Stimulated activated CD8-positive, alpha-beta memory T cell treated with anti-CD3 and anti-CD28 coated beads, Interleukin-4, amount 100 ng/mL, for 4 hours (primary cell): ENCODE data around the gene CYTH4.
"Not testable (repeated sequence)": the region's sequence is repeated elsewhere in the genome, so short reads cannot be mapped to it uniquely, and the experiment has no call there.

Source experiments
- DNase-seq, 2 donors: peaks; one replicate each; pipeline ENCODE4 v3.0.0-alpha.2; 2020; ENCODE audit warnings: low read depth in 2 of 2, low spot score in 1 of 2

Gene CYTH4

DNA sequence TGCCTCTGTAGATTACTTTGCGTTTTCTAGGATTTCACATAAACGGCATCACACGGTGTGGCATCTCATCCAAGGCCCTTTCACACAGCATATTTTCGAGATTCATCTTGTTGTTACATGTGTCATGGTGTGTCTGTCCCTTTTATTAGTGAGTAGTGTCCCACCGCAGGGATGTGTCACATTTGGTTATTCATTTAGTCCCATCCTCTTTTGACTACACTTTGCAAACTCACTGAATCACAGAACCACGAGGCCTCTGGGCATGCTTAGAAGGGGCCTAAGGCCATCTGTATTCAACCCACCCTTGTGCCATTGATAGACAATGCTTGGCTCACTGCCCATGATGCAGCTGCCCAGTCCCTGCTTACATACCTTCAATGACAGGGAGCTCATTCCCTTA, 34.1 kb upstream of the CYTH4 start:
- DNase-seq: no peak

DNA sequence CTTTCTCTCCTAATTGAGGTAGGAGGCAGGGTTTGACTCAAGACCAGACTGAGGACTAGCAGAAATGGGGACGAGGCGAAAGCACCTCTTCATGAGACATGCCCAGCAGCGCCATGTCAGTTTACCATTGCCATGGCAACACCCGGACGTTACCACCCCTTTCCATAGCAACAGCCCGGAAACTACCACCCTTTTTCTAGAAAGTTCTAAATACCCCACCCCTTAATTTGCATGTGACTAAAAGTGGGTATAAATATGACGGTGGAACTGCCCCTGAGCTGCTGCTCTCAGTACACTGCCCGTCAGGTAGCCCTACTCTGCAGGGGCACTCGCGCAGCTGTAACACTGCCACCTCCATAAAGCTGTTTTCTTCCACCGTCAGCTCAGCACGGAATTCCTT, 32.3 kb upstream of the CYTH4 start:
- DNase-seq: no peak

DNA sequence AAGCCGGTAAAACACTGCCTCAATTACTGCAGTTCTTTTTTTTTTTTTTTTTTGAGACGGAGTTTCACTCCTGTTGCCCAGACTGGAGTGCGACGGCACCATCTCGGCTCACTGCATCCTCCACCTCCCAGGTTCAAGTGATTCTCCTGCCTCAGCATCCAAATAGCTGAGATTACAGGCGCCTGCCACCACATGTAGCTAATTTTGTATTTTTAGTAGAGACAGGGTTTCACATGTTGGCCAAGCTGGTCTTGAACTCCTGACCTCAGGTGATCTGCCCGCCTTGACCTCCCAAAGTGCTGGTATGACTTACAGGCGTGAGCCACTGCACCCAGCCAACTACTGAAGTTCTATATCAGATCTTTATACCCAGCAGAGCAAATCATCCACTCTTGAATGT, 30.5 kb upstream of the CYTH4 start:
- not testable (repeated sequence) for DNase-seq

DNA sequence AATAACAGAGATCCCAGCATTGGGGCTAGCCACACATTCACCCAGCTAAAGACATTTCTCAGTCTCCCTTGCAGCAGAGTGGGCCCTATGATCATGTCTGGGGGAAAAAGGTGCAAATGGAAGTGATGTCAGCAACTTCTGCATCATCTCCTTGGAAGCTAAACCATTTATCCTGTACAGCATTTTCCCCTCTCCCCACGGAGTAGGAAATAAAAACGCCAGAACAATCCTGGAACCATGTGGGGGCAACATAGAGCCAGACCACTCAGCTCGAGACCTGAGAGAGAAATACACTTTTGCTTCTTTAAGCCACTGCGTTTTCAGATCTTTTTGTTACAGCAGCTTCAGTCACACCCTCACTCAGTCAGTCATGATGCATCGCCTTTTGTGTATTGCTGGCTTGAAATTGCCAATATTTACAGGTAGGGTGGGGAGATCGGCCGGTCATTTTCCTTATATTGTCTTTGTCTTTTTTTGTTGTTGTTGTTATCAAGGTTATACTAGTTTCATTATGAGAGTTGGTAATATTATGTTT, 29.1 kb upstream of the CYTH4 start:
- no peak for DNase-seq

DNA sequence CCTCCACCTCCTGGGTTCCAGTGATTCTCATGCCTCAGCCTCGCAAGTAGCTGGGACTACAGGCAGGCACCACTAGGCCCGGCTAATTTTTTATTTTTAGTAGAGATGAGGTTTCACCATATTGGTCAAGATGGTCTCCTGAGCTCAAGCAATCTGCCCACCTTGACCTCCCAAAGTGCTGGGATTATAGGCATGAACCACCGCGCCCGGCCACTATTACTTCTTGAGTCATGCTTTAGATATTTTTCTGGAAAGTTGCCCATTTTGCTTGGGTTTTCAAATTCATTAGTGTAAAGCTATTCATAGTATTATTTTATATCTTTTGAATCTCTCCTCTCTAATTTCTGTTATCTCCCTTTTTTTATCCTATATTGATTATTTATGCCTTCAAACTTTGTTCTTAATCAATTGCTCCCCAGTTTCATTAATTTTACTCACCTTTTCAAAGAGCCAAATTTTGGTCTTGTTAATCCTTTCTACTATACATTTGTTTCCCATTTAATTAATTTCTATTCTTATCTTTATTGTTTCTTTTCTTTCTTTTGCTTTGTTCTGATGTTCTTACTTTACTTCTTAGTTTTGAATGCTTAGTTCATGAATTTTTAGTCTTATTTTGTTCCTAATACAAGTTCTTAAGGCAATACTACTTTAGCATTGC, 28.0 kb upstream of the CYTH4 start:
- no peak for DNase-seq

DNA sequence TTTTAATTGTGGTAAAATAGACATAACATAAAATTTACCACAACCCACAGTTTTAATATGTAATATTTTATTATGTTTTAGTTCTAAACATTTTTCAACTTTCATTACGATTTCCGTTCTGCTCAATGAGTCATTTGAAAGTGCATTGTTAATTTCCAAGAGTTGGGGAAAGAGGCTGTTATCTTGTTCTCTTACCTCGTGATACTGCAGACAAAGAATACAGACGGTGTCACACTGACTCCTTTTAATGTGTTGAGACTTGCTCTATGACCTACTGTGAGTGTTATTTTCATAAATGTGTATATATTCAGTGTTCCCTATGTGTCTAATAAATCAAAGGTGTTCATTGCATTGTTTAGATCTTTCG, 27.5 kb upstream of the CYTH4 start:
- DNase-seq: no peak

DNA sequence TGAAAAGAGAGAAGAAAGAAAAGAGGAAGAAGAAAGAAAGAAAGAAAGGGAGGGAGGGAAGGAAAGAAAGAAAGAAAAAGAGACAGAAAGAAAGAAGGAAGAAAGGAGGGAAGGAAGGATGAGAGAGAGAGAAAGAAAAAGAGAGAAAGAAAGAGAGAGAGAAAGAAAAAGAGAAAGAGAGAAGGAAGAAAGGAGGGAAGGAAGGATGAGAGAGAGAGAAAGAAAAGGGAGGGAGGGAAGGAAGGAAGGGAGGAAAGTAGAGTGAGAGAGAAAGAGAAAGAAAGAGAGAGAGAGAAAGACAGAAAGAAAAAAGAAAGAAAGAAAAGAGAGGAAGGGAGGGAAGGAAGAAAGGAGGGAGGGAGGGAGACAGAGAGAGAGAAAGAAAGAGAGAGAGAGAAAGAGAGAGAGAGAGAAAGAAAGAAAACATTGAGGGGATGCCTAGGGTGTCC, 26.7 kb upstream of the CYTH4 start:
- no peak for DNase-seq

DNA sequence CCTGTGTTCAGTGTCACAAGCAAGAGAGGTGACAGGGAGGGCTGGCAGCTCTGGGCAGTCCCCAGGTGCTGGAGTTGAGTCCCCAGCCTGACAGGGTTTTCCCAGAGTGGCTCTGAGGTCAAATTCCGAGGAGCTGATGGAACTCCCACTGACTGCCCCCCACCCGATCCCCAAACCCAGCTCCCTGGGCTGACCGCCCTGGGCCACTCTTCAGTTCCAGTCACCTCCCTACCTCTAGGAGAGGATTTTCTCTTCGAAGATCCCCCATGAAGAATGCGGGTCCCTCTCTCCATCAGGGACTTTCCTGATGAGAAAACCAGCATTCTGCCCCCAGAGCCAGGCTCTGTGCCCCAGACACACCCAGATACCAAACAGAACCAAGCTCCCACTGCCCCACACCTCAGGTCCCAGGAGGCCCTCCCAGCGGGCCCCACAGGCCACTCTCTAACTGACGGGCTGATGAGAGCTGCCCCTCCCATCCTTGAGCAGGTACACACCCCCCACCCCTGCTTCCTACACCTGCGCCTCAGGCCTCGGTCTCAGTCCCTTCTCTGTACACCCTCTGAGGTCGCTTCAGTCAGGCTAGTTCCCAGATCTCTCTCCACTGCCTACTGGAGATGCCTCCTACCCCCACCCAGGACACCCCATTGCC, 26.1 kb upstream of the CYTH4 start:
- DNase-seq: no peak

DNA sequence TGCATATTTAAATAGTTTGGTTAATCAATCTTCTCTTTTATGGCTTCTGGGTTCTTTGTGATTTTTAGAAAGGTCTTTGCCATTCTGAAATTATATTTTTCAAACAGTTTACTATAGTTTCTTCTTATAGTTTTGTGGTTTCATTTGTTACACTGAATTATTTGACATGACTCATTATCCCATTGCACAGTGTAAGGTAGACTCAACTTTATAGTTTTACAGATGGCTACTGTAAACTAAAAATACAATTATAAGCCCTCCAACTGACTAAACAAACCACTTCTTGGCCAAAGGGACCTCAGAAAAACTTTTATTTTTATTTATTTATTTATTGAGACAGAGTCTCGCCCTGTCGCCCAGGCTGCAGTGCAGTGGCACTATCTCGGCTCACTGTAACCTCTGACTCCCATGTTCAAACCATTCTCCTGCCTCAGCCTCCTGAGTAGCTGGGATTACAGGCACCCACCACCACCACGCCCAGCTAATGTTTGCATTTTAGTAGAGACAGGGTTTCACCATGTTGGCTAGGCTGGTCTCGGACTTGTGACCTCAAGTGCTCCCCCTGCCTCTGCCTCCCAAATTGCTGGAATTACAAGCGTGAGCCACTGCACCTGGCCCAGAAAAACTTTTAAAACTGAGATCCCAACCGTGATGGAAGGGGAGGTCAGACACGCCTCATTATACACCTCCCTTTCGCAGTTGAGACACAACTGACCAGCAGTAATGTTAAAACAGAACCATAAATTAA, 24.1 kb upstream of the CYTH4 start:
- DNase-seq: no peak

DNA sequence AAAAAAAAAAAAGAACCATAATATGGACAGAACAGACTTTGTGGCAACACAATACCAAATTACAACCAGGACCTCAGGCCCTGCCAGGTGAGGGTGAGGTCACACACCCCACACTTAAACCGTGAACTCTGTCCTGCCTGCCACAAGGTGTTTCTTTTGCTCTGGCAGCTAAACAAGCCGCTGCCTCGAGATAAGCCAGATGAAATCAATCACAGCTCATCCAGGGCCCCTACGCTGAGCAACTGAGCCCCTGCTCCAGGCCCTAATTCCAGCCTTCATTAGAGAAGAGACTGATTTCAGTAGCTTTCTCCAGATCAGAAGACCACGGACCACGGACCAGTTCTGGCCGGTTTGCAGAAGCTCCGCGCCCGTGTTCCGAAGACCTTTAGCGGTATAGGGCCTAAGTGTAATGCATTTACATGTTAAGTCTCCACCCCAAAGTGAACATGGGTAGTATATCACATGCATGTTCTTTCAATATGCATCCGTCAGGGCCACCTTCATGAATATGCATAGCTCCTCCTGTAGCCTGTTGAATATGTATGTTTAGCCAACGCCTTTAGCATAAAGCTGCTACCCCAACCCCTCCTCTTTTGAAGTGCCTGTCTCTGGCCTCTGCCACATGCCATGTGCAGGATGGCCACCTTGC, 23.4 kb upstream of the CYTH4 start:
- DNase-seq: no peak

DNA sequence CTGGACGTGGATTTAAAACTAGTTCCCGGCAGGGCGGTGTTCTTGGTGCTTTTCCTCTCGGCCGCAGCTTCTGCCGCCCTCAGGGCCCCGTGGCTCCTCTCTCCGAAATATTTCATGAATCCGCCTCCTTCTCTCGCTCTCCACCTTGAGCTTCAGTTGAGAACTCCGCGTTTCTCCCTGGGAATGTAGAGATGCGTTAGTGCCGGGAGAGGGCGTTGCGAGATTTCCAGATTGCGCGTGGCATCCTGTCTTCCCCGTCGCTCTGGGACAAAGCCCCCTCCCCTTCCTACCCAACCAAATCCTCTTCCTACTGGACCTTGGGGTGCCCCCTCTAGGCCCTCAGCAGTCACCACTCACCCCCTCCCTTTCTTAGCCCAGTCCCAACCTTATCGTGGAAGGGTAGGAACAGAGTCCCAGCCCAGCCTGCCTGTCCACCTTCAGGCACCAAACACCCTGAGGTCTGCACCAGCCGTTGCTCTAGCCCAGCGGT, 22.7 kb upstream of the CYTH4 start:
- DNase-seq: no peak

DNA sequence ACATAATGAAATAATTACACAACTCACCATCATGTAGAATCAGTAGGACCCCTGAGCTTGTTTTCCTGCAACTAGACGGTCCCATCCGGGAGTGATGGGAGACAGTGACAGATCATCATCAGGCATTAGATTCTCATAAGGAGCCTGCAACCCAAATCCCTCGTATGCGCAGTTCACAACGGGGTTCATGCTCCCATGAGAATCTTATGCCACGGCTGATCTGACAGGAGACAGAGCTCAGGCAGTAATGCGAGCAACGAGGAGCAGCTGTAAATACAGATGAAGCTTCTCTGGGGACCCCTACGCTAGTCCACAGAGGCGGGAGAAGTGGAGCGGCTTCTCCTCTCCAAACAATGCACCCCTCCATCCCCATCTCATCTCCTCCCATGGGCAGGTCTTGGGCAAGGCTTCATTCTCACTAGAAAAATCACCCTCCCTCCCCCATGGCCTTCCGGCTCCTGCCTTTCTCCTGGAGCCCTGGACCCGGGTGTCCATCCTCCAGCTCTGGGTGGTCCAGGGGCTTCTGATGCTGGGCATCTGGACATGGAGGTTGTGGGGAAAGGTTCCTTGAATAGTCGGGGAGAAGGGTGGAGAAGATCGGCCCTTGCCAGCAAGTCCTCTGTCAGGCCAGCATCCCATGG, 22.0 kb upstream of the CYTH4 start:
- DNase-seq: no peak

DNA sequence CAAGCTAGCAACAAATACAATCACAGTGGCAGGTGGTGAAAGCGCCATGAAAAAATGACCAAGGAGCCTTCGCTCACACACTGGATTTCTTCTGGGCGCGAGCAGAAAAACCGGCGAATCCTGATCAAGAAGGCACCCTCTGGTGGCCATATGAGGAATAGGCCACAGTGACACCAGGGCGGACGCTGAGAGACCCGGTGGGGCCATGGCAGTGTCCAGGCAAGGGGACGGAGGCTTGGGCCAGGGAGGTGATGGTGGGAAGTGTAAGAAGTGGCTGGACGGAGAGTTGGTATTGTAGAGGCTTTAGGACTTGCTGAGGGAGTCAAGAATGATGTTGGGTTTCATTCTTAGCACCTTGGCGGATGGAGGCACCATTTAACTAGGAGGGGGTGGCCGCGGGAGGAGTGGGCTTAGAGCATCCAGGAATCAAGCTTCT, 21.4 kb upstream of the CYTH4 start:
- DNase-seq: no peak

DNA sequence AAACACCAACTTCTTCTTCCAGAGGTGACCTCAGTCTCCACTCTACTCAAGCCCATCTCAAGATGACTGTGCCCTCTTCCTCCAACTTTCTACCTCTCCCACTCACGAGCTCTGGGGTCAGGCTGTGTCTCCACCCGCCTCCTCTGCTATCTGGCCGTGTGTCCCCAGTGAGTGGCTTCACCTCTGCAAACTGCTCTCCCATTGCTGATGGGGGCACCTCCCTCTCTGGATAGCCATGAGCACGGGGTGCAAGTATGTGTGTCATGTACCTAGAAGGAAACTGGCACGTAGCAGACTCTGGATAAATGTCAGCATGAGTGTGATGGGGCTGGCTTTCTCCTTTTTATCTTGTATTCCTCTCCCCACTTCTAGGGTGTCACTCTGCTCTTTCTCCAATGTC, 20.0 kb upstream of the CYTH4 start:
- no peak for DNase-seq

DNA sequence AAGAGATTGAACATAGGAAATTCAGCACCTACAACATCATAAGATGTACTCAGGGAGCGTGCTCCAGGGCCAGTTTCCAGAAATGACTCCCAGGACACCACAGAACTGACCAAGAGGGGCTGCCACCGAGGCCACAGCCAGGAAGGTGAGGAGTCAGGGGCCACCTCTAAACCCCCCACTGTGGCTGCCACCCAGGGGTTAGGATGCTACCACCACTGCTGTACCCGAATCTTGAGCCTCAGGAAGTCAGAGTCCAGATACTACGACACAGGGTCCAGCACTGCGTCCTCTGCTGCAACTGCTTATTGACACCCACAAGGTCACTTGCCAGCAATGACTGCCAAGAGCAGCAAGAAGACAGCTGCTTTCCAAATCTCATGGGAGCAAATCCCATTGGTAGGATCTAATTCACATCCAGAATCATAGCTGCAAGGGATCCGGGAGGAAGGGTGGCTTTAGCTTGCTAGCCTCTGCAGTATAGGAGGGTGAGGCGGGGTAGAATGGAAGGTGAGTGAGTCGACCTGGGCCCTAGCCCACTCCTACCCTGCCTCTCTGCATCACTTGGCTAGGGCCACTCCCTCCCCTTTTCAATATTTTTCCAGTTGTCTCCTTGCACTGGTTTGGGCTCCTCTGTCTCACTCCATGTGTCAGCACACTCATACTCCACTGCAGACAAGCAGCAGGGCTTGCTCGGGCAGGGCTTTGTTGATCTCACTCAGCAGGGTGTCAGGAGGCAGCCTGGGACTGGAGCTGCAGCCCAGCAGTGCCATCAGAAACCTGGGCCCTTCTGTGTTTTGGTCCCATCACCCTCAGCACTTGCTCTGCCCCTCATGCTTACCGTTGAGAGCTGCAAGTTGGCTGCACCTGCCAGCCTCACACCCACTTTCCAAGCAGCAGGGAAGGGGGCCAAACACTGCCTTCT, 18.1 kb upstream of the CYTH4 start:
- no peak for DNase-seq

DNA sequence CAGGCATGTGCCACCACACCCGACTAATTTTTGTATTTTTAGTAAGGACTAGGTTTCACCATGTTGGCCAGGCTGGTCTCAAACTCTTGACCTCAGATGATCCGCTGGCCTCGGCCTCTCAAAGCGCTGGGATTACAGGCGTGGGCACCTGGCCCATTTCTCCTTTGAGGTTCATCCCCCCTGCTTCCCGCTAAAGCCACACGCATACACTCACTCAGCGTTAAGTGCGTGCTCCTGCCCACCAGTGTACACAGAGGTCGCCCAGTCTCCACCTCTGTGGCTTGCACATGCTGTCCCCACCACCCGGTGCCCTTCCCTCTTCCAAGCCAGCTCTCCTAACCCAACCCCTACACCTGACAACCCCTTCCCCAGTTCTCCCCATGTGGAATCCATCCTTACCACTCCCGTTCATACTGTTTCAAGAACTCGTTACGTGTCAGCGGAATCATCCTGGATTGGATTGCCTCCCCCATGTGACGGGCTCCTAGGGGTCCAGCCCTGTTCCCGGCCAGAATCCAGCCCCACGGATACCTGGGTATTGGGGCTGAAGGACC, 15.7 kb upstream of the CYTH4 start:
- no peak for DNase-seq

DNA sequence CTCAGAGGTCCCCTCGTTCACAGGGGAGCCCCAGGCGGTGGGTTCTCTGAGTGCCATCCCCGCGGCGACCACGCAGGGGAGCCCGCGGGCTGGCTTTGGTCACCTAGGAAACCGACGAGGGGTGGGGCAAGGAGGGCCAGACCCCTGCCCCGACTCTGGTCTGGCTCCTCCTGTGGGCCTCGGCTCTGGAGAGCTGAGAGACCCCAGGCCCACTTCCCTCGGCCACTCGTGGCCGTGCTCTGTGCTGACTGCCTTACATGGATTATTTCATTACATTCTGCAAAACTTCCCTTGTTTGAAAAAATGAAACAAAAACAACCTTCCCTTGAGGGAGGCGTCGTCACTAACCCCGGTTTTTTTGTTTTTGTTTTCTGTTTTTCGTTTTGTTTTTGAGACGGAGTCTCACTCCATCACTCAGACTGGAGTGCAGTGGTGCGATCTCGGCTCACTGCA, 15.1 kb upstream of the CYTH4 start:
- DNase-seq: peak; percentile 39 to 51

DNA sequence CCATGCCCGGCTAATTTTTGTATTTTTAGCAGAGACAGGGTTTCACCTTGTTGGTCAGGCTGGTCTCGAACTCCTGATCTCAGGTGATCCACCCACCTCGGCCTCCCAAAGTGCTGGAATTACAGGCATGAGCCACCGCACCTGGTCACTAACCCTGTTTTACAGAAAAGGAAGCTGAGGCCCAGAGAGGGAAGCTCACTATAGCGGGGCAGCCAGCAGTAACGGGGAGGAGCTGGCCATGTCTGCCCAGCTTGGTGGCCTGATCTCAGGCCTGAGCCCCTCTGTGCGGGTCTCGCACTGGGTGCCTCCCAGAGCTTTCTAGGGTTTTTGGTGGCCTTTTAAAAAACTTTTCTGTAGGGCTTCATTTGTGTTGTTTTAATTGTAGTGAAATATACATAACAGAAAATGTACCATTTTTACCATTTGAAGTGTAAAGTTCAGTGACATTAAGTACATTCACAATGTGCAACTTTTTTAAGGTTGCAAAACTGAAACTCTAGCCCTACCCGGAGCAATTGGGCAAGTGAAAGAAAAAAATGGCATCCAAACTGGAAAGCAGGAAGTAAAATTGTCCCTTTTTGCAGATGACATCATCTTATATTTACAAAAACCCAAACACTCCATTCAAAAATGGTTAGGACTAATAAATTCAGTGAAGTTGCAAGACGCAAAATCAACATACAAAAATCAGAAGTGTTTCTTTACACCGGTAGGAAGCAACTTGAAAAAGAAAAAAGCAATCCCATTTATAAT, 14.5 kb upstream of the CYTH4 start:
- DNase-seq: no peak
